ENCODE results near the gene SPEF2. TPM values are rescaled to one million over a fixed set of nuclear protein-coding genes. Genes with fewer than 3 reads are reported as not detected.

Gene SPEF2
- total RNA-seq, 2 experiments from 2014 or later = 0.03 TPM; not detected in 1

DNA sequence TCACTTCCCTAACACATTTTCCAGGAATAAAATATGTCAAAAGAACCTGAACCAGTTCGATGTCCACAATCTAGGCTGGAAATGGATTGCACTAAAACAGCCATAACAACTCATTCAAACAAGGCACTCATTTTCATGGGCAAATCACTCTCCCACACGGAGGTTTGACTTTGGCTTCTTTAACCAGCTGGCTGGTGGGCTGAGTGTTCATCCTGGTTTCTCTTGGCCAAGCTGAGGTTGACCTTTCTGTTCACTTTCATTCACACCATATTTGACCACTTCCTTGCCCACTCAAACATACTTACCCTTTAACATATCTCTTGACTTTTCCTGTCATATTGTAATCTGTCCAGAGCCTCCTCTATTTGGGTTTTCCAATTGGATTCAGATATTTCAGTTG is 244.5 kb downstream of the SPEF2 start:
- H4K20me1 ChIP-seq (ENCODE audit: insufficient read depth, low read length) = no peaks in the 10 kb centered on the region
- peaks cover 53% of the 10 kb centered on the region for H3K79me2 ChIP-seq (ENCODE audit: insufficient read depth, low read depth, low read length)
- peaks cover 14% of the 10 kb centered on the region for H3K9me3 ChIP-seq (ENCODE audit: low read length)
- ChIA-PET POLR2A (interaction anchor here (0.7 to 1.8 kb wide), 4 partner anchors 10 to 28 kb away, joined by 3 to 6 read pairs (median 4); no protein-coding TSS in a partner anchor), CTCF (ENCODE audit: unreplicated experiment) (no interaction called here)
- intact Hi-C loops (cut with micrococcal nuclease; ENCODE audit: unreplicated experiment) = no loop called here
- H2AFZ ChIP-seq (ENCODE audit: low read length) = no peak overlapping the region
- TF ChIP-seq, protein P1, sequence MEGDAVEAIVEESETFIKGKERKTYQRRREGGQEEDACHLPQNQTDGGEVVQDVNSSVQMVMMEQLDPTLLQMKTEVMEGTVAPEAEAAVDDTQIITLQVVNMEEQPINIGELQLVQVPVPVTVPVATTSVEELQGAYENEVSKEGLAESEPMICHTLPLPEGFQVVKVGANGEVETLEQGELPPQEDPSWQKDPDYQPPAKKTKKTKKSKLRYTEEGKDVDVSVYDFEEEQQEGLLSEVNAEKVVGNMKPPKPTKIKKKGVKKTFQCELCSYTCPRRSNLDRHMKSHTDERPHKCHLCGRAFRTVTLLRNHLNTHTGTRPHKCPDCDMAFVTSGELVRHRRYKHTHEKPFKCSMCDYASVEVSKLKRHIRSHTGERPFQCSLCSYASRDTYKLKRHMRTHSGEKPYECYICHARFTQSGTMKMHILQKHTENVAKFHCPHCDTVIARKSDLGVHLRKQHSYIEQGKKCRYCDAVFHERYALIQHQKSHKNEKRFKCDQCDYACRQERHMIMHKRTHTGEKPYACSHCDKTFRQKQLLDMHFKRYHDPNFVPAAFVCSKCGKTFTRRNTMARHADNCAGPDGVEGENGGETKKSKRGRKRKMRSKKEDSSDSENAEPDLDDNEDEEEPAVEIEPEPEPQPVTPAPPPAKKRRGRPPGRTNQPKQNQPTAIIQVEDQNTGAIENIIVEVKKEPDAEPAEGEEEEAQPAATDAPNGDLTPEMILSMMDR (conservative IDR thresholded peaks at IDR 0.05; ENCODE audit: low read length) = no peak
- TF ChIP-seq EZH2phosphoT487 (IDR thresholded peaks at IDR 0.05; ENCODE audit: borderline replicate concordance, low read depth, low read length) = no peak
- H3K27ac ChIP-seq (ENCODE audit: low read depth, low read length, poor library complexity, severe bottlenecking) = no peak overlapping the region
- no TSS peak for BruUV-seq (replicated peaks)
- no peak overlapping the region for H3K4me3 ChIP-seq (ENCODE audit: low read depth, low read length, poor library complexity, severe bottlenecking)
- peaks cover 27% of the 10 kb centered on the region for H3K4me1 ChIP-seq (ENCODE audit: insufficient read depth, low read length, poor library complexity, severe bottlenecking)
- H3K36me3 ChIP-seq (ENCODE audit: insufficient read depth, low read length) = peaks cover 84% of the 10 kb centered on the region
- H3K9me2 ChIP-seq (ENCODE audit: insufficient read depth, low read length) = no peaks in the 10 kb centered on the region
- no peak overlapping the region for H3K4me2 ChIP-seq (ENCODE audit: low read length)
- no peak for DNase-seq (ENCODE audit: low spot score)

DNA sequence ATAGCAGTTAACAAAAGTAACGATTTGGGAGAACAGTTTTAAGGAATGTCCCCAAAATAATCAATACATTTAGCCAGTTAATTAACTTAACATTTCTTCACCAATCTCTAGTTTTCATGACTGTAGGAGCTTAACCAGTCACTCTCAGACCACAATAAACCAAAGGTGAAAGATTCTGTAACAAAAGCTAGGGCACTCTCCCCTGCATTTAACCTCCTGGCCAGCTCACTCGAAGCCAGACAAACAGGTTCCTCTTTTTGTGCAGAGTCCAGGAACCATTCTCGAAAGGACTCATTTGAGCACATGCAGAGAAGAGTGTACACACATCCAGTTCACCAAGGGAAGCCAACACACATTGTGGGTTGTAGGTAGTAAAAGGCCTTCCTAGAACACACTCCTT is 245.5 kb downstream of the SPEF2 start:
- no peaks in the 10 kb centered on the region for H4K20me1 ChIP-seq (ENCODE audit: insufficient read depth, low read length)
- DNase-seq (ENCODE audit: low spot score) = peak; percentile 33
- H2AFZ ChIP-seq (ENCODE audit: low read length) = no peak overlapping the region
- peaks cover 31% of the 10 kb centered on the region for H3K4me1 ChIP-seq (ENCODE audit: insufficient read depth, low read length, poor library complexity, severe bottlenecking)
- no peaks in the 10 kb centered on the region for H3K9me2 ChIP-seq (ENCODE audit: insufficient read depth, low read length)
- intact Hi-C loops (cut with micrococcal nuclease; ENCODE audit: unreplicated experiment) = no loop called here
- H3K9me3 ChIP-seq (ENCODE audit: low read length) = peaks cover 14% of the 10 kb centered on the region
- no peak overlapping the region for H3K4me2 ChIP-seq (ENCODE audit: low read length)
- no peak overlapping the region for H3K27ac ChIP-seq (ENCODE audit: low read depth, low read length, poor library complexity, severe bottlenecking)
- TF ChIP-seq EZH2phosphoT487 (IDR thresholded peaks at IDR 0.05; ENCODE audit: borderline replicate concordance, low read depth, low read length) = no peak
- TF ChIP-seq, protein P1 (conservative IDR thresholded peaks at IDR 0.05; ENCODE audit: low read length) = no peak
- H3K4me3 ChIP-seq (ENCODE audit: low read depth, low read length, poor library complexity, severe bottlenecking) = no peak overlapping the region
- no TSS peak for BruUV-seq (replicated peaks)
- ChIA-PET CTCF (ENCODE audit: unreplicated experiment) (no interaction called here), POLR2A (interaction anchor here (0.7 to 1.8 kb wide), 7 partner anchors 9 to 27 kb away, joined by 3 to 6 read pairs (median 4); no protein-coding TSS in a partner anchor)
- peaks cover 42% of the 10 kb centered on the region for H3K79me2 ChIP-seq (ENCODE audit: insufficient read depth, low read depth, low read length)
- peaks cover 90% of the 10 kb centered on the region for H3K36me3 ChIP-seq (ENCODE audit: insufficient read depth, low read length)

Small RNA genes within 50 kb of the gene (small RNA-seq; reads per million reads assigned to genes)
- not detected for gene RNU7-130P

Other genes with a start within 250 kb of the SPEF2 start
- 59.9 and 62.2 TPM in 2 replicates for gene IL7R, start 239.0 kb downstream of the SPEF2 start, total RNA-seq (2014; rRNA removed; shearing (Covaris generic))
- 4.6 and 4.7 TPM in 2 replicates for gene IL7R, start 239.0 kb downstream of the SPEF2 start, total RNA-seq (2022)